ENCODE measurements around the gene UCKL1.

- TF ChIP-seq CTCF (IDR thresholded peaks at IDR 0.05), result no peak
- TF ChIP-seq POLR2A (IDR thresholded peaks at IDR 0.05), result no peak
Measured at GRCh38 chr20:63972312-63973159, 16.3 kb upstream of the UCKL1 start.
